H1 (cell line): ENCODE results near the gene FGD4. TPM values are rescaled to one million over a fixed set of nuclear protein-coding genes. Genes with fewer than 3 reads are reported as not detected.

ENCODE experiments used
- CTCF ChIA-PET: fragments of 300-600 bp; sonication (Branson Sonifier 250); formaldehyde crosslinking; loops from one replicate; lab custom pipeline; 2021; ENCODE audit not compliant: partially characterized antibody; lab: Charles Lee
- POLR2A ChIA-PET: fragments of 300-600 bp; sonication (Branson Sonifier 250); formaldehyde crosslinking; loops from one replicate; lab custom pipeline; 2021; ENCODE audit warnings: inconsistent platforms; ENCODE audit not compliant: partially characterized antibody; lab: Charles Lee
- DNase-seq, 2 experiments: peaks; one replicate each; pipeline versions ENCODE4 v3.0.0 to v3.0.0-alpha.2; 2010 to 2022; ENCODE audit warnings: low spot score in 2 of 2, low read depth in 1 of 2, mixed read lengths in 1 of 2
- FAIRE-seq: peaks from 2 replicates; lab custom pipeline; 2011; peaks lifted over from hg19 to GRCh38; lab: Jason Lieb, UNC
- H2AFZ ChIP-seq: 2 replicates; pipeline ENCODE4 v1.8.1; 2012; ENCODE audit warnings: low read length, inconsistent platforms
- H2AK5ac ChIP-seq: 2 replicates; pipeline ENCODE4 v1.6.1; 2013; ENCODE audit warnings: low read depth, low read length
- H2BK120ac ChIP-seq: replicated peaks from 2 replicates; pipeline ENCODE3; 2013; ENCODE audit warnings: low read depth, low read length, inconsistent platforms
- H2BK12ac ChIP-seq: 2 replicates; pipeline ENCODE4 v1.6.1; 2013; ENCODE audit warnings: low read depth, low read length
- H2BK15ac ChIP-seq: 2 replicates; pipeline ENCODE4 v1.6.1; 2013; ENCODE audit warnings: low read length
- H2BK20ac ChIP-seq: 2 replicates; pipeline ENCODE4 v1.6.1; 2013; ENCODE audit warnings: low read length
- H2BK5ac ChIP-seq: 2 replicates; pipeline ENCODE4 v1.6.1; 2013; ENCODE audit warnings: low read depth, low read length
- H3K14ac ChIP-seq: 2 replicates; pipeline ENCODE4 v1.6.1; 2013; ENCODE audit warnings: inconsistent platforms; ENCODE audit not compliant: insufficient read length
- H3K18ac ChIP-seq: 2 replicates; pipeline ENCODE4 v1.6.1; 2013; ENCODE audit warnings: low read length; ENCODE audit errors: extremely low read depth
- H3K23ac ChIP-seq: 2 replicates; pipeline ENCODE4 v1.6.1; 2013; ENCODE audit warnings: inconsistent platforms; ENCODE audit not compliant: insufficient read length
- H3K23me2 ChIP-seq: 2 replicates; pipeline ENCODE4 v1.6.1; 2013; ENCODE audit warnings: low read depth, low read length
- H3K27ac ChIP-seq: 2 replicates; pipeline ENCODE4 v1.6.1; 2011; ENCODE audit warnings: low read depth, low read length, inconsistent platforms
- H3K27me3 ChIP-seq, 4 experiments: replicated peaks in 1 of 4; 1 replicate in 1 of 4; 2 replicates in 3 of 4; pipeline versions ENCODE4 v1.6.1 to v1.8.1; 2011 to 2013; ENCODE audit warnings: low read length in 3 of 4, mild to moderate bottlenecking in 3 of 4, inconsistent platforms in 2 of 4, mixed read lengths in 2 of 4, moderate library complexity in 1 of 4; ENCODE audit not compliant: control insufficient read depth in 3 of 4, insufficient read depth in 3 of 4; ENCODE audit errors: extremely low read depth in 1 of 4
- H3K36me3 ChIP-seq, 4 experiments: 2 replicates each; pipeline versions ENCODE4 v1.6.1 to v1.8.1; 2011 to 2013; ENCODE audit warnings: mild to moderate bottlenecking in 4 of 4, low read length in 3 of 4, moderate library complexity in 2 of 4, control low read depth in 1 of 4, inconsistent platforms in 1 of 4; ENCODE audit not compliant: insufficient read depth in 4 of 4, control insufficient read depth in 2 of 4
- H3K4ac ChIP-seq: replicated peaks from 2 replicates; pipeline ENCODE3; 2013; ENCODE audit warnings: low read length, low read depth, mixed read lengths, inconsistent platforms; ENCODE audit not compliant: insufficient read length
- H3K4me1 ChIP-seq, 4 experiments: replicated peaks in 1 of 4; 1 replicate in 1 of 4; 2 replicates in 3 of 4; pipeline versions ENCODE4 v1.6.1 to v1.8.1; 2011 to 2013; ENCODE audit warnings: low read length in 3 of 4, inconsistent platforms in 2 of 4, mixed read lengths in 1 of 4; ENCODE audit not compliant: insufficient read depth in 4 of 4, control insufficient read depth in 3 of 4
- H3K4me2 ChIP-seq, 2 experiments: 2 replicates each; pipeline versions ENCODE4 v1.6.1 to v1.8.1; 2011 to 2013; ENCODE audit warnings: low read depth in 2 of 2, low read length in 2 of 2, control low read depth in 1 of 2, inconsistent platforms in 1 of 2, mild to moderate bottlenecking in 1 of 2; ENCODE audit not compliant: insufficient read depth in 1 of 2
- H3K4me3 ChIP-seq, 4 experiments: fragments of 200-600, 300-600 bp in 1 of 4; sonication (generic), shearing (Covaris generic), sonication (Bioruptor Twin) in 1 of 4; 2 replicates each; pipeline versions ENCODE4 v1.5.1 to v1.8.1; 2011 to 2016; ENCODE audit warnings: low read length in 4 of 4, low read depth in 3 of 4, control low read depth in 2 of 4, inconsistent platforms in 2 of 4, mild to moderate bottlenecking in 2 of 4, mixed read lengths in 1 of 4, moderate library complexity in 1 of 4; ENCODE audit not compliant: insufficient read depth in 2 of 4; ENCODE audit errors: extremely low read depth in 1 of 4
- H3K56ac ChIP-seq: replicated peaks from 2 replicates; pipeline ENCODE3; 2013; ENCODE audit warnings: low read depth, mild to moderate bottlenecking, mixed read lengths, low read length, inconsistent platforms; ENCODE audit not compliant: insufficient read length
- H3K79me1 ChIP-seq: 2 replicates; pipeline ENCODE4 v1.6.1; 2013; ENCODE audit warnings: low read depth, low read length, control low read depth
- H3K79me2 ChIP-seq, 2 experiments: 2 replicates each; pipeline versions ENCODE4 v1.6.1 to v1.8.1; 2012 to 2013; ENCODE audit warnings: low read length in 2 of 2, mild to moderate bottlenecking in 2 of 2, inconsistent platforms in 1 of 2; ENCODE audit not compliant: insufficient read depth in 2 of 2, control insufficient read depth in 1 of 2
- H3K9ac ChIP-seq, 4 experiments: replicated peaks in 1 of 4; 1 replicate in 1 of 4; 2 replicates in 3 of 4; pipeline versions ENCODE4 v1.6.1 to v1.8.1; 2011 to 2013; ENCODE audit warnings: low read depth in 3 of 4, low read length in 3 of 4, control low read depth in 2 of 4, mild to moderate bottlenecking in 2 of 4, moderate library complexity in 2 of 4, inconsistent platforms in 1 of 4; ENCODE audit errors: extremely low read depth in 1 of 4
- H3K9me3 ChIP-seq, 2 experiments: 2 replicates each; pipeline versions ENCODE4 v1.6.1 to v1.8.1; 2012 to 2013; ENCODE audit warnings: mild to moderate bottlenecking in 2 of 2, moderate library complexity in 2 of 2, control low read depth in 1 of 2, inconsistent platforms in 1 of 2, low read depth in 1 of 2, low read length in 1 of 2, mixed read lengths in 1 of 2; ENCODE audit not compliant: insufficient read depth in 2 of 2
- H4K20me1 ChIP-seq, 2 experiments: replicated peaks in 1 of 2; 2 replicates each; pipeline versions ENCODE3 to v1.8.1; 2011 to 2013; ENCODE audit warnings: inconsistent platforms in 2 of 2, low read length in 2 of 2, mild to moderate bottlenecking in 1 of 2; ENCODE audit not compliant: insufficient read depth in 2 of 2, control insufficient read depth in 1 of 2
- H4K5ac ChIP-seq: 2 replicates; pipeline ENCODE4 v1.6.1; 2013; ENCODE audit warnings: low read length, low read depth, mixed read lengths, inconsistent platforms; ENCODE audit not compliant: insufficient read length
- H4K8ac ChIP-seq: 2 replicates; pipeline ENCODE4 v1.8.0; 2013; ENCODE audit warnings: mild to moderate bottlenecking, moderate library complexity, low read length, inconsistent platforms; ENCODE audit not compliant: insufficient read depth; ENCODE audit errors: extremely low read depth
- H4K91ac ChIP-seq: replicated peaks from 2 replicates; pipeline ENCODE3; 2013; ENCODE audit warnings: low read length, mixed read lengths, inconsistent platforms; ENCODE audit not compliant: insufficient read length
- CBX5 ChIP-seq: fragments of 300-800, 300-1000 bp; sonication (generic); IDR thresholded peaks from 2 replicates; pipeline ENCODE4 v1.7.1; 2016; ENCODE audit warnings: antibody characterized with exemption, low read length, low read depth
- CHD2 ChIP-seq: IDR thresholded peaks from 2 replicates; pipeline ENCODE4 v1.6.1; 2012; ENCODE audit warnings: low read length, improper control_type of control experiment
- CTBP2 ChIP-seq: IDR thresholded peaks from 2 replicates; pipeline ENCODE4 v1.7.0; 2011; ENCODE audit warnings: borderline replicate concordance, mild to moderate bottlenecking, moderate library complexity, mixed read lengths, low read length; ENCODE audit not compliant: insufficient read depth, insufficient read length
- E2F6 ChIP-seq: IDR thresholded peaks from 2 replicates; pipeline ENCODE4 v1.6.1; 2012; ENCODE audit warnings: inconsistent platforms
- EP300 ChIP-seq, 2 experiments: IDR thresholded peaks; 1 replicate in 1 of 2; 2 replicates in 1 of 2; pipeline ENCODE4 v1.6.1; 2011 to 2012; ENCODE audit warnings: low read depth in 2 of 2, low read length in 2 of 2, mild to moderate bottlenecking in 2 of 2, borderline replicate concordance in 1 of 2, inconsistent platforms in 1 of 2, moderate library complexity in 1 of 2
- FOSL1 ChIP-seq: IDR thresholded peaks from 2 replicates; pipeline ENCODE4 v1.6.1; 2011; ENCODE audit warnings: mild to moderate bottlenecking, low read depth, low read length, moderate library complexity; ENCODE audit not compliant: insufficient read depth
- MAX ChIP-seq: IDR thresholded peaks from 2 replicates; pipeline ENCODE4 v1.6.1; 2012; ENCODE audit warnings: inconsistent platforms
- PHF8 ChIP-seq: fragments of 200-600 bp; sonication (generic); conservative IDR thresholded peaks from 2 replicates; pipeline ENCODE4 v1.7.1; 2012; ENCODE audit warnings: low read depth, mild to moderate bottlenecking, inconsistent platforms, low read length, moderate library complexity
- RNF2 ChIP-seq: fragments of 200-900, 300-1000 bp; sonication (generic); IDR thresholded peaks from 2 replicates; pipeline ENCODE4 v1.7.1; 2016; ENCODE audit warnings: borderline replicate concordance, low read depth, mild to moderate bottlenecking, antibody characterized with exemption, low read length; ENCODE audit not compliant: poor library complexity, severe bottlenecking; ENCODE audit errors: missing control alignments
- SP2 ChIP-seq: IDR thresholded peaks from 2 replicates; pipeline ENCODE4 v1.6.1; 2012; ENCODE audit warnings: mild to moderate bottlenecking, low read length, inconsistent platforms
- SP4 ChIP-seq: IDR thresholded peaks from 2 replicates; pipeline ENCODE4 v1.6.1; 2012; ENCODE audit warnings: low read length, inconsistent platforms
- WGBS, 2 experiments: shearing (Covaris generic) in 1 of 2; methylation state at CpG; one replicate each; pipeline versions ENCODE4 v1.1.6 to v1.1.7; 2013 to 2015; ENCODE audit warnings: low lambda C conversion rate in 2 of 2, mixed read lengths in 2 of 2, inconsistent platforms in 1 of 2, low coverage in 1 of 2, missing lambda C conversion rate in 1 of 2; ENCODE audit not compliant: insufficient replicate concordance in 2 of 2, insufficient coverage in 1 of 2, insufficient read length in 1 of 2; ENCODE audit errors: extremely low coverage in 1 of 2, missing lambda C conversion rate in 1 of 2; 5-methylcytosine and 5-hydroxymethylcytosine counted together
- polyA plus RNA-seq, 7 experiments: library from polyadenylated mRNA; depleted of rRNA in 3 of 7; stranded (reverse) in 5 of 7; unstranded in 2 of 7; fragments of >200 nt in 5 of 7; fragments of 200-250 nt in 2 of 7; gene quantifications; 1 replicate in 5 of 7; 2 replicates in 1 of 7; 4 replicates in 1 of 7; pipeline versions ENCODE4 v1.2.1 to v1.2.3, GENCODE V29; 2011 to 2013; ENCODE audit warnings: missing spikeins in 2 of 7, mixed read lengths in 2 of 7
- total RNA-seq: library from RNA; stranded (reverse); fragmentation: NEBNext Ultra II Directional; extraction: Animal tissue kit (Norgen Biotek cat#: 25700); gene quantifications from 2 replicates; pipeline ENCODE4 v1.2.1, GENCODE V29; 2021

The FGD4 gene
- total and polyA plus RNA-seq, 2 of the 8 experiments (the other 6 are each of a cell fraction or from before 2014, with no cell fraction given): 8.5 to 48.2 TPM

- Histone ChIP-seq H3K4me3 (no peak overlapping the region), H2BK12ac (peak overlapping the region; percentile 69; the same call in 1 of the 2 replicates), H3K23ac (no peak overlapping the region), H4K91ac (peak overlapping the region; percentile 20), H3K4ac (no peak overlapping the region), H3K14ac (no peak overlapping the region), H2BK20ac (no peak overlapping the region), H3K4me1 (peaks cover 13 to 18% (median 18%) of the 10 kb centered on the region in 4 experiments), H2BK15ac (no peak overlapping the region), H3K56ac (no peak overlapping the region), H3K4me2 (peak overlapping the region; percentile 14 to 40; a peak in 2 of 4 replicates), H3K79me2 (peaks cover 32 to 98% of the 10 kb centered on the region in 2 experiments), H3K27ac (no peak overlapping the region; the same call in 1 of the 2 replicates), H2AFZ (no peak overlapping the region), H3K79me1 (peaks cover 11% of the 10 kb centered on the region), H2BK120ac (no peak overlapping the region), H3K23me2 (no peaks in the 10 kb centered on the region), H2BK5ac (peak overlapping the region; percentile 55; the same call in 1 of the 2 replicates), H4K8ac (no peak overlapping the region; the same call in 1 of the 2 replicates), H3K36me3 (peaks cover 0 to 15% (median 0%) of the 10 kb centered on the region in 4 experiments; a peak in 2 of 8 replicates), H2AK5ac (no peak overlapping the region), H3K9me3 (no peaks in the 10 kb centered on the region; a peak in 1 of 4 replicates), H4K20me1 (peaks cover 18 to 34% of the 10 kb centered on the region in 2 experiments), H3K27me3 (no peaks in the 10 kb centered on the region), H3K18ac (peak overlapping the region; percentile 13; the same call in 1 of the 2 replicates), H4K5ac (no peak overlapping the region), H3K9ac (no peak overlapping the region)
- CTCF ChIA-PET: interaction anchor here (0.9 to 2.7 kb wide), 5 partner anchors 10 to 191 kb away, joined by 3 to 8 read pairs (median 5); no protein-coding TSS in a partner anchor
- POLR2A ChIA-PET: interaction anchor here (0.7 to 1.1 kb wide), 2 partner anchors 15 to 20 kb away, joined by 3 read pairs; partner anchors contain the start of gene FGD4
- no peak for DNase-seq
- WGBS, 2 experiments: 54% methylated on average over 2 of the region's 2 CpGs; no CpG with 5 or more reads in 1 of the 2 experiments
- no peak for FAIRE-seq
- no peak for TF ChIP-seq SP2
- TF ChIP-seq FOSL1: no peak
- no peak for TF ChIP-seq CTBP2
- TF ChIP-seq MAX: no peak
- TF ChIP-seq PHF8: no peak
- TF ChIP-seq E2F6: no peak
- no peak for TF ChIP-seq CBX5
- TF ChIP-seq EP300 (IDR thresholded peaks at IDR 0.05; ENCODE audit: borderline replicate concordance in 1 of 2, low read depth in 2 of 2, low read length in 2 of 2): no peak
- no peak for TF ChIP-seq SP4
- TF ChIP-seq RNF2: no peak
- TF ChIP-seq CHD2: no peak
These were observed 20.2 kb downstream of the FGD4 start for GRCh38 chr12:32419520-32419960.
